Prostate gland (tissue), 2 donors: ENCODE measurements around the gene KIF16B.

Experiments used
- POLR2A ChIP-seq: fragments of 450-650 bp; IDR thresholded peaks from one replicate; pipeline ENCODE4 v1.6.1; 2016; ENCODE audit warnings: antibody characterized with exemption, mild to moderate bottlenecking
- POLR2AphosphoS5 ChIP-seq: sonication (generic); formaldehyde crosslinking; IDR thresholded peaks from one replicate; pipeline ENCODE4 v1.6.1; 2017; ENCODE audit warnings: antibody characterized with exemption
- TF ChIP-seq, protein P1 (sequence below), 4 experiments: fragments of 200-600 bp in 2 of 4; fragments of 450-650 bp in 2 of 4; sonication (generic) in 2 of 4; IDR thresholded peaks; 1 replicate in 3 of 4; 2 replicates in 1 of 4; pipeline ENCODE4 v1.5.1; 2016 to 2019; ENCODE audit warnings: antibody characterized with exemption in 4 of 4, mild to moderate bottlenecking in 2 of 4, moderate library complexity in 2 of 4

DNA sequence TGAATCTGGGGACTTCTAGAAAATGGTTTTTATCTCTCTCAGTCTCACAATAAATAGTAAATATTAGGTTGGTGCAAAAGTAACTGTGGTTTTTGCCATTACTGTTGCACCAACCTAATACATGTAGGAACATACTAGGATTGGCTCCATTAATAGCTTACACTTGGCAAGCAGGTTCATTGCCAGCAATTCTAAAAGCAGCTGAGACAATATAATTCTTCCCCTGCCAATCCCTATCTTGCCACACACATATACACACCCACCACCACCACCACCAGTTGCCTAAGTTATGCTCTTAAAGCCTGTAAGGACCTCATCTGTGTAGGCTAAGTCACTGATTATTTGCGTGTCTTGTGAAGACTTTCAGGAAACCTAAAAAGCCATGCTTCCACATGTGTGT, 145.1 kb downstream of the KIF16B start:
- TF ChIP-seq POLR2AphosphoS5 (no peak), POLR2A (no peak)
- TF ChIP-seq, protein P1, sequence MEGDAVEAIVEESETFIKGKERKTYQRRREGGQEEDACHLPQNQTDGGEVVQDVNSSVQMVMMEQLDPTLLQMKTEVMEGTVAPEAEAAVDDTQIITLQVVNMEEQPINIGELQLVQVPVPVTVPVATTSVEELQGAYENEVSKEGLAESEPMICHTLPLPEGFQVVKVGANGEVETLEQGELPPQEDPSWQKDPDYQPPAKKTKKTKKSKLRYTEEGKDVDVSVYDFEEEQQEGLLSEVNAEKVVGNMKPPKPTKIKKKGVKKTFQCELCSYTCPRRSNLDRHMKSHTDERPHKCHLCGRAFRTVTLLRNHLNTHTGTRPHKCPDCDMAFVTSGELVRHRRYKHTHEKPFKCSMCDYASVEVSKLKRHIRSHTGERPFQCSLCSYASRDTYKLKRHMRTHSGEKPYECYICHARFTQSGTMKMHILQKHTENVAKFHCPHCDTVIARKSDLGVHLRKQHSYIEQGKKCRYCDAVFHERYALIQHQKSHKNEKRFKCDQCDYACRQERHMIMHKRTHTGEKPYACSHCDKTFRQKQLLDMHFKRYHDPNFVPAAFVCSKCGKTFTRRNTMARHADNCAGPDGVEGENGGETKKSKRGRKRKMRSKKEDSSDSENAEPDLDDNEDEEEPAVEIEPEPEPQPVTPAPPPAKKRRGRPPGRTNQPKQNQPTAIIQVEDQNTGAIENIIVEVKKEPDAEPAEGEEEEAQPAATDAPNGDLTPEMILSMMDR (IDR thresholded peaks at IDR 0.05) = no peak
